HG03139 (cell line): ENCODE data around the gene SPPL2B.

ENCODE experiments used
- ATAC-seq: cut with Tn5 transposase; IDR thresholded peaks from one replicate; pipeline ENCODE4 v1.9.1; 2021; ENCODE audit not compliant: unreplicated experiment

SPPL2B gene

GRCh38 chr19:2353159-2353886 is 24.8 kb downstream of the SPPL2B start:
- ATAC-seq, result no peak

- no peak for ATAC-seq
Measured at GRCh38 chr19:2353887-2354592, 25.6 kb downstream of the SPPL2B start.

- ATAC-seq, result no peak
Measured at GRCh38 chr19:2354670-2355069, 26.2 kb downstream of the SPPL2B start.

- no peak for ATAC-seq
Measured at GRCh38 chr19:2355168-2356035, 26.9 kb downstream of the SPPL2B start.

GRCh38 chr19:2356036-2356646 is 27.7 kb downstream of the SPPL2B start:
- no peak for ATAC-seq

- ATAC-seq, result no peak
Measured at GRCh38 chr19:2357279-2358206, 29.1 kb downstream of the SPPL2B start.

- ATAC-seq, result no peak
Measured at GRCh38 chr19:2358548-2359173, 30.2 kb downstream of the SPPL2B start.

GRCh38 chr19:2359992-2360685 is 31.7 kb downstream of the SPPL2B start, which contains the start of gene TMPRSS9:
TMPRSS9 (plus strand) TSS chr19:2360265; CDS start chr19:2389786, 29,521 bp downstream.
- no peak for ATAC-seq

- no peak for ATAC-seq
Measured at GRCh38 chr19:2360833-2361232, 32.3 kb downstream of the SPPL2B start.

- no peak for ATAC-seq
Measured at GRCh38 chr19:2361246-2362045, 33.0 kb downstream of the SPPL2B start.

GRCh38 chr19:2362046-2362969 is 33.8 kb downstream of the SPPL2B start:
- no peak for ATAC-seq

GRCh38 chr19:2362970-2363300 is 34.5 kb downstream of the SPPL2B start:
- no peak for ATAC-seq

GRCh38 chr19:2363419-2363818 is 34.9 kb downstream of the SPPL2B start:
- no peak for ATAC-seq

GRCh38 chr19:2365201-2365970 is 36.9 kb downstream of the SPPL2B start:
- no peak for ATAC-seq

- no peak for ATAC-seq
Measured at GRCh38 chr19:2371656-2372055, 43.2 kb downstream of the SPPL2B start.

GRCh38 chr19:2372076-2372612 is 43.7 kb downstream of the SPPL2B start:
- no peak for ATAC-seq
